NB4 (cell line): ENCODE data around the gene METTL26.

Experiments
- DNase-seq: peaks from one replicate; pipeline ENCODE4 v3.0.0; 2010; ENCODE audit warnings: low read depth
- H3K4me3 ChIP-seq: one replicate; pipeline ENCODE4 v1.5.1; 2011; ENCODE audit warnings: mild to moderate bottlenecking, low read depth, low read length, moderate library complexity
- CTCF ChIP-seq: IDR thresholded peaks from one replicate; pipeline ENCODE4 v1.5.1; 2012; ENCODE audit warnings: low read depth, low read length
- MAX ChIP-seq: IDR thresholded peaks from 2 replicates; pipeline ENCODE4 v1.6.1; 2011; ENCODE audit warnings: low read depth, low read length
- MYC ChIP-seq: IDR thresholded peaks from 2 replicates; pipeline ENCODE4 v1.6.1; 2011; ENCODE audit warnings: low read depth, low read length
- POLR2A ChIP-seq: IDR thresholded peaks from 2 replicates; pipeline ENCODE4 v1.6.1; 2011; ENCODE audit warnings: mild to moderate bottlenecking; ENCODE audit not compliant: insufficient read length; ENCODE audit errors: extremely low read depth

Gene METTL26

GRCh38 chr16:625977-626765, 9.9 kb downstream of the METTL26 start:
- no peak for DNase-seq
- no peak overlapping the region for H3K4me3 ChIP-seq
- TF ChIP-seq MAX, result no peak
- no peak for TF ChIP-seq CTCF
- no peak for TF ChIP-seq POLR2A
- no peak for TF ChIP-seq MYC

- H3K4me3 ChIP-seq, result no peak overlapping the region
- TF ChIP-seq POLR2A (no peak), MAX (no peak), MYC (no peak), CTCF (no peak)
- no peak for DNase-seq
Observed at GRCh38 chr16:625117-625976, 10.8 kb downstream of the METTL26 start.

- H3K4me3 ChIP-seq, result no peak overlapping the region
- TF ChIP-seq POLR2A (no peak), MAX (no peak), MYC (no peak)
- DNase-seq, result no peak
Observed at GRCh38 chr16:624526-625070, 11.5 kb downstream of the METTL26 start.

GRCh38 chr16:622920-623280, 13.2 kb downstream of the METTL26 start:
- TF ChIP-seq CTCF (no peak), MYC (no peak)
- no peak overlapping the region for H3K4me3 ChIP-seq
- no peak for DNase-seq

GRCh38 chr16:621526-622105, 14.5 kb downstream of the METTL26 start:
- no peak overlapping the region for H3K4me3 ChIP-seq
- no peak for DNase-seq
- no peak for TF ChIP-seq POLR2A

- TF ChIP-seq CTCF, result no peak
- no peak overlapping the region for H3K4me3 ChIP-seq
- no peak for DNase-seq
Observed at GRCh38 chr16:620700-621525, 15.2 kb downstream of the METTL26 start.
